ENCODE measurements around the gene ZNF697. TPM values are rescaled to one million over a fixed set of nuclear protein-coding genes. Genes with fewer than 3 reads are reported as not detected.

Gene ZNF697
- total RNA-seq, 1 experiment from 2014 or later, result 2.9 TPM

DNA sequence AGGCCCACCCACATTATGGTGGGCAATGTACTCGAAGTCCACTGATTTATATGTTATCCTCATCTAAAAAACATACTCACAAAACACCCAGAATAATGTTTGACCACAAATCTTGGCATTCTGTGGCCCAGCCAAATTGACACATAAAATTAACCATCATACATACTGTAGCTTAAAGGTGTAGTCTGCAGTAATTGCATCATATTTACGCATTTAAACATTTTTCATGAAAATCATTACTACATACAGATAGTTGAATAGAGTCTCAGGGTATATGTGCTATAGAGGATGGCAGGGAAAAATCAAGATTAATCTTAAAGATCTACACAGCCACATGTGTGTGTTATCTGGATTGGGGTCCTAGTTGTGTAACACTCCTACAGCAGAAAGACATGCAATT, 14.5 kb downstream of the ZNF697 start:
- intact Hi-C loops (cut with micrococcal nuclease; ENCODE audit: unreplicated experiment), result no loop called here
- Histone ChIP-seq H3K4me3 (ENCODE audit: low read depth, low read length) (no peak overlapping the region), H3K4me1 (no peaks in the 10 kb centered on the region), H3K36me3 (ENCODE audit: control insufficient read depth, insufficient read depth, low read length) (no peaks in the 10 kb centered on the region), H3K27me3 (replicated peaks; ENCODE audit: control insufficient read depth, insufficient read depth, low read length) (no peaks in the 10 kb centered on the region), H3K9me3 (no peaks in the 10 kb centered on the region)
- Mint-ChIP-seq H3K27me3 (ENCODE audit: insufficient read depth, unreplicated experiment) (no peaks in the 10 kb centered on the region), H3K36me3 (ENCODE audit: insufficient read depth, unreplicated experiment) (no peaks in the 10 kb centered on the region), H3K4me1 (ENCODE audit: low read depth, unreplicated experiment) (no peaks in the 10 kb centered on the region), H3K9me3 (ENCODE audit: unreplicated experiment) (no peaks in the 10 kb centered on the region), H3K4me3 (ENCODE audit: unreplicated experiment) (no peak overlapping the region), H3K27ac (ENCODE audit: unreplicated experiment) (no peak overlapping the region)
- TF ChIP-seq, protein P1, sequence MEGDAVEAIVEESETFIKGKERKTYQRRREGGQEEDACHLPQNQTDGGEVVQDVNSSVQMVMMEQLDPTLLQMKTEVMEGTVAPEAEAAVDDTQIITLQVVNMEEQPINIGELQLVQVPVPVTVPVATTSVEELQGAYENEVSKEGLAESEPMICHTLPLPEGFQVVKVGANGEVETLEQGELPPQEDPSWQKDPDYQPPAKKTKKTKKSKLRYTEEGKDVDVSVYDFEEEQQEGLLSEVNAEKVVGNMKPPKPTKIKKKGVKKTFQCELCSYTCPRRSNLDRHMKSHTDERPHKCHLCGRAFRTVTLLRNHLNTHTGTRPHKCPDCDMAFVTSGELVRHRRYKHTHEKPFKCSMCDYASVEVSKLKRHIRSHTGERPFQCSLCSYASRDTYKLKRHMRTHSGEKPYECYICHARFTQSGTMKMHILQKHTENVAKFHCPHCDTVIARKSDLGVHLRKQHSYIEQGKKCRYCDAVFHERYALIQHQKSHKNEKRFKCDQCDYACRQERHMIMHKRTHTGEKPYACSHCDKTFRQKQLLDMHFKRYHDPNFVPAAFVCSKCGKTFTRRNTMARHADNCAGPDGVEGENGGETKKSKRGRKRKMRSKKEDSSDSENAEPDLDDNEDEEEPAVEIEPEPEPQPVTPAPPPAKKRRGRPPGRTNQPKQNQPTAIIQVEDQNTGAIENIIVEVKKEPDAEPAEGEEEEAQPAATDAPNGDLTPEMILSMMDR (IDR thresholded peaks at IDR 0.05; ENCODE audit: insufficient read depth in 1 of 2, low read depth in 1 of 2, low read length in 1 of 2, severe bottlenecking in 1 of 2, unreplicated experiment in 1 of 2), result no peak
- CTCF ChIA-PET, result no interaction called here
- POLR2A ChIA-PET, result no interaction called here
- DNase-seq, result no peak
- BruUV-seq (replicated peaks), result no TSS peak

DNA sequence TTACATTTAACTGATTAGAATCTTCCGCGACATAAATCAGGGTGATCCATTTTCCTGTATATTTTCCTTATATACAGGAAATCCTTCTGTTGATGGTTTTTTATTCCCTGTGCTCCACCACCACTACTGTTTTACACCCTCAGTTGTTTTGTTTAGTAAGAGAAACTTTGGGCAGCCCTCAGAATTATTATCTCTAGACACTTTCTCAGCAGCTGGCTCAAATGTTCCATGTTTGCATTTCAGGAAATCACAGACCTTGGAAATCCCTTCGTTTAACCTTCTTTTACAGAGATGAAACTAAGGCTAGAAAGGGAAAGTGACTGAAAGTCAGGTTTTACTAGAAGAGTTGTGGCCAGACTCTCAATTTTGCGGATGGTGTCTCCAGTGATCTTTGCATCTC, 15.2 kb downstream of the ZNF697 start:
- Mint-ChIP-seq H3K27me3 (ENCODE audit: insufficient read depth, unreplicated experiment) (no peaks in the 10 kb centered on the region), H3K4me3 (ENCODE audit: unreplicated experiment) (no peak overlapping the region), H3K36me3 (ENCODE audit: insufficient read depth, unreplicated experiment) (no peaks in the 10 kb centered on the region), H3K27ac (ENCODE audit: unreplicated experiment) (no peak overlapping the region), H3K9me3 (ENCODE audit: unreplicated experiment) (no peaks in the 10 kb centered on the region), H3K4me1 (ENCODE audit: low read depth, unreplicated experiment) (no peaks in the 10 kb centered on the region)
- Histone ChIP-seq H3K27me3 (replicated peaks; ENCODE audit: control insufficient read depth, insufficient read depth, low read length) (no peaks in the 10 kb centered on the region), H3K9me3 (no peaks in the 10 kb centered on the region), H3K4me1 (no peaks in the 10 kb centered on the region), H3K4me3 (ENCODE audit: low read depth, low read length) (no peak overlapping the region), H3K36me3 (ENCODE audit: control insufficient read depth, insufficient read depth, low read length) (no peaks in the 10 kb centered on the region)
- no peak for DNase-seq
- ChIA-PET POLR2A (no interaction called here), CTCF (no interaction called here)
- no TSS peak for BruUV-seq (replicated peaks)
- TF ChIP-seq, protein P1 (IDR thresholded peaks at IDR 0.05; ENCODE audit: insufficient read depth in 1 of 2, low read depth in 1 of 2, low read length in 1 of 2, severe bottlenecking in 1 of 2, unreplicated experiment in 1 of 2), result no peak
- intact Hi-C loops (cut with micrococcal nuclease; ENCODE audit: unreplicated experiment), result no loop called here

DNA sequence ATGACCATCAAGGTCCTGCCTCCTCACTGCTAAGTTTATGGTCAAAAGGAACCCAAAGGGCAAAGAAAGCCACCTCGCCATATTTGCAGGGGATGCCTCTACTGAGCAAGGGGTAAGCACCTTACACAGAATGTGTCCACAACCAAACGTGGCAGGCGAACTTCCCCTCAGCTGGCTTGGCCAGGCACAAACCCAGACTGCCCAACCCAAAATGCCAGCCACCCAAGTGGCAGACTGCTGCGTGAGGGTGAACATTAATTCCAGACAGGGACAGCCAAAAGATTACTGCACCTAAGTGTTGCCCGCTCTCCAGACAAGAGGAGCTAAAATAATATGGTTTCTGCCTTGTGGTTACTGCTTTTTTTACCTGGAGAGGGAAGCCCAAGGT, 16.0 kb downstream of the ZNF697 start:
- Histone ChIP-seq H3K27me3 (replicated peaks; ENCODE audit: control insufficient read depth, insufficient read depth, low read length) (no peaks in the 10 kb centered on the region), H3K36me3 (ENCODE audit: control insufficient read depth, insufficient read depth, low read length) (no peaks in the 10 kb centered on the region), H3K9me3 (no peaks in the 10 kb centered on the region), H3K4me1 (no peaks in the 10 kb centered on the region), H3K4me3 (ENCODE audit: low read depth, low read length) (no peak overlapping the region)
- Mint-ChIP-seq H3K9me3 (ENCODE audit: unreplicated experiment) (no peaks in the 10 kb centered on the region), H3K4me3 (ENCODE audit: unreplicated experiment) (no peak overlapping the region), H3K27ac (ENCODE audit: unreplicated experiment) (no peak overlapping the region), H3K36me3 (ENCODE audit: insufficient read depth, unreplicated experiment) (no peaks in the 10 kb centered on the region), H3K4me1 (ENCODE audit: low read depth, unreplicated experiment) (no peaks in the 10 kb centered on the region), H3K27me3 (ENCODE audit: insufficient read depth, unreplicated experiment) (no peaks in the 10 kb centered on the region)
- DNase-seq, result no peak
- no TSS peak for BruUV-seq (replicated peaks)
- ChIA-PET CTCF (no interaction called here), POLR2A (no interaction called here)
- TF ChIP-seq, protein P1 (IDR thresholded peaks at IDR 0.05; ENCODE audit: insufficient read depth in 1 of 2, low read depth in 1 of 2, low read length in 1 of 2, severe bottlenecking in 1 of 2, unreplicated experiment in 1 of 2), result no peak
- intact Hi-C loops (cut with micrococcal nuclease; ENCODE audit: unreplicated experiment), result no loop called here

Data from Caco-2 (cell line).